H1 (cell line): ENCODE results near the gene UHRF2. TPM values are rescaled to one million over a fixed set of nuclear protein-coding genes. Genes with fewer than 3 reads are reported as not detected.

Experiments used
- CTCF ChIA-PET: fragments of 300-600 bp; sonication (Branson Sonifier 250); formaldehyde crosslinking; loops from one replicate; lab custom pipeline; 2021; ENCODE audit not compliant: partially characterized antibody; lab: Charles Lee
- POLR2A ChIA-PET: fragments of 300-600 bp; sonication (Branson Sonifier 250); formaldehyde crosslinking; loops from one replicate; lab custom pipeline; 2021; ENCODE audit warnings: inconsistent platforms; ENCODE audit not compliant: partially characterized antibody; lab: Charles Lee
- DNase-seq, 2 experiments: peaks; one replicate each; pipeline versions ENCODE4 v3.0.0 to v3.0.0-alpha.2; 2010 to 2022; ENCODE audit warnings: low spot score in 2 of 2, low read depth in 1 of 2, mixed read lengths in 1 of 2
- FAIRE-seq: peaks from 2 replicates; lab custom pipeline; 2011; peaks lifted over from hg19 to GRCh38; lab: Jason Lieb, UNC
- H2AFZ ChIP-seq: 2 replicates; pipeline ENCODE4 v1.8.1; 2012; ENCODE audit warnings: low read length, inconsistent platforms
- H2AK5ac ChIP-seq: 2 replicates; pipeline ENCODE4 v1.6.1; 2013; ENCODE audit warnings: low read depth, low read length
- H2BK120ac ChIP-seq: replicated peaks from 2 replicates; pipeline ENCODE3; 2013; ENCODE audit warnings: low read depth, low read length, inconsistent platforms
- H2BK12ac ChIP-seq: 2 replicates; pipeline ENCODE4 v1.6.1; 2013; ENCODE audit warnings: low read depth, low read length
- H2BK15ac ChIP-seq: 2 replicates; pipeline ENCODE4 v1.6.1; 2013; ENCODE audit warnings: low read length
- H2BK20ac ChIP-seq: 2 replicates; pipeline ENCODE4 v1.6.1; 2013; ENCODE audit warnings: low read length
- H2BK5ac ChIP-seq: 2 replicates; pipeline ENCODE4 v1.6.1; 2013; ENCODE audit warnings: low read depth, low read length
- H3K14ac ChIP-seq: 2 replicates; pipeline ENCODE4 v1.6.1; 2013; ENCODE audit warnings: inconsistent platforms; ENCODE audit not compliant: insufficient read length
- H3K18ac ChIP-seq: 2 replicates; pipeline ENCODE4 v1.6.1; 2013; ENCODE audit warnings: low read length; ENCODE audit errors: extremely low read depth
- H3K23ac ChIP-seq: 2 replicates; pipeline ENCODE4 v1.6.1; 2013; ENCODE audit warnings: inconsistent platforms; ENCODE audit not compliant: insufficient read length
- H3K23me2 ChIP-seq: 2 replicates; pipeline ENCODE4 v1.6.1; 2013; ENCODE audit warnings: low read depth, low read length
- H3K27ac ChIP-seq: 2 replicates; pipeline ENCODE4 v1.6.1; 2011; ENCODE audit warnings: low read depth, low read length, inconsistent platforms
- H3K27me3 ChIP-seq, 4 experiments: replicated peaks in 1 of 4; 1 replicate in 1 of 4; 2 replicates in 3 of 4; pipeline versions ENCODE4 v1.6.1 to v1.8.1; 2011 to 2013; ENCODE audit warnings: low read length in 3 of 4, mild to moderate bottlenecking in 3 of 4, inconsistent platforms in 2 of 4, mixed read lengths in 2 of 4, moderate library complexity in 1 of 4; ENCODE audit not compliant: control insufficient read depth in 3 of 4, insufficient read depth in 3 of 4; ENCODE audit errors: extremely low read depth in 1 of 4
- H3K36me3 ChIP-seq, 4 experiments: 2 replicates each; pipeline versions ENCODE4 v1.6.1 to v1.8.1; 2011 to 2013; ENCODE audit warnings: mild to moderate bottlenecking in 4 of 4, low read length in 3 of 4, moderate library complexity in 2 of 4, control low read depth in 1 of 4, inconsistent platforms in 1 of 4; ENCODE audit not compliant: insufficient read depth in 4 of 4, control insufficient read depth in 2 of 4
- H3K4ac ChIP-seq: replicated peaks from 2 replicates; pipeline ENCODE3; 2013; ENCODE audit warnings: low read length, low read depth, mixed read lengths, inconsistent platforms; ENCODE audit not compliant: insufficient read length
- H3K4me1 ChIP-seq, 4 experiments: replicated peaks in 1 of 4; 1 replicate in 1 of 4; 2 replicates in 3 of 4; pipeline versions ENCODE4 v1.6.1 to v1.8.1; 2011 to 2013; ENCODE audit warnings: low read length in 3 of 4, inconsistent platforms in 2 of 4, mixed read lengths in 1 of 4; ENCODE audit not compliant: insufficient read depth in 4 of 4, control insufficient read depth in 3 of 4
- H3K4me2 ChIP-seq, 2 experiments: 2 replicates each; pipeline versions ENCODE4 v1.6.1 to v1.8.1; 2011 to 2013; ENCODE audit warnings: low read depth in 2 of 2, low read length in 2 of 2, control low read depth in 1 of 2, inconsistent platforms in 1 of 2, mild to moderate bottlenecking in 1 of 2; ENCODE audit not compliant: insufficient read depth in 1 of 2
- H3K4me3 ChIP-seq, 4 experiments: fragments of 200-600, 300-600 bp in 1 of 4; sonication (generic), shearing (Covaris generic), sonication (Bioruptor Twin) in 1 of 4; 2 replicates each; pipeline versions ENCODE4 v1.5.1 to v1.8.1; 2011 to 2016; ENCODE audit warnings: low read length in 4 of 4, low read depth in 3 of 4, control low read depth in 2 of 4, inconsistent platforms in 2 of 4, mild to moderate bottlenecking in 2 of 4, mixed read lengths in 1 of 4, moderate library complexity in 1 of 4; ENCODE audit not compliant: insufficient read depth in 2 of 4; ENCODE audit errors: extremely low read depth in 1 of 4
- H3K56ac ChIP-seq: replicated peaks from 2 replicates; pipeline ENCODE3; 2013; ENCODE audit warnings: low read depth, mild to moderate bottlenecking, mixed read lengths, low read length, inconsistent platforms; ENCODE audit not compliant: insufficient read length
- H3K79me1 ChIP-seq: 2 replicates; pipeline ENCODE4 v1.6.1; 2013; ENCODE audit warnings: low read depth, low read length, control low read depth
- H3K79me2 ChIP-seq, 2 experiments: 2 replicates each; pipeline versions ENCODE4 v1.6.1 to v1.8.1; 2012 to 2013; ENCODE audit warnings: low read length in 2 of 2, mild to moderate bottlenecking in 2 of 2, inconsistent platforms in 1 of 2; ENCODE audit not compliant: insufficient read depth in 2 of 2, control insufficient read depth in 1 of 2
- H3K9ac ChIP-seq, 4 experiments: replicated peaks in 1 of 4; 1 replicate in 1 of 4; 2 replicates in 3 of 4; pipeline versions ENCODE4 v1.6.1 to v1.8.1; 2011 to 2013; ENCODE audit warnings: low read depth in 3 of 4, low read length in 3 of 4, control low read depth in 2 of 4, mild to moderate bottlenecking in 2 of 4, moderate library complexity in 2 of 4, inconsistent platforms in 1 of 4; ENCODE audit errors: extremely low read depth in 1 of 4
- H3K9me3 ChIP-seq, 2 experiments: 2 replicates each; pipeline versions ENCODE4 v1.6.1 to v1.8.1; 2012 to 2013; ENCODE audit warnings: mild to moderate bottlenecking in 2 of 2, moderate library complexity in 2 of 2, control low read depth in 1 of 2, inconsistent platforms in 1 of 2, low read depth in 1 of 2, low read length in 1 of 2, mixed read lengths in 1 of 2; ENCODE audit not compliant: insufficient read depth in 2 of 2
- H4K20me1 ChIP-seq, 2 experiments: replicated peaks in 1 of 2; 2 replicates each; pipeline versions ENCODE3 to v1.8.1; 2011 to 2013; ENCODE audit warnings: inconsistent platforms in 2 of 2, low read length in 2 of 2, mild to moderate bottlenecking in 1 of 2; ENCODE audit not compliant: insufficient read depth in 2 of 2, control insufficient read depth in 1 of 2
- H4K5ac ChIP-seq: 2 replicates; pipeline ENCODE4 v1.6.1; 2013; ENCODE audit warnings: low read length, low read depth, mixed read lengths, inconsistent platforms; ENCODE audit not compliant: insufficient read length
- H4K8ac ChIP-seq: 2 replicates; pipeline ENCODE4 v1.8.0; 2013; ENCODE audit warnings: mild to moderate bottlenecking, moderate library complexity, low read length, inconsistent platforms; ENCODE audit not compliant: insufficient read depth; ENCODE audit errors: extremely low read depth
- H4K91ac ChIP-seq: replicated peaks from 2 replicates; pipeline ENCODE3; 2013; ENCODE audit warnings: low read length, mixed read lengths, inconsistent platforms; ENCODE audit not compliant: insufficient read length
- BCL11A ChIP-seq, 2 experiments: IDR thresholded peaks; one replicate each; pipeline ENCODE4 v1.6.1; 2011; ENCODE audit warnings: low read depth in 2 of 2, low read length in 2 of 2, mild to moderate bottlenecking in 2 of 2
- E2F6 ChIP-seq: IDR thresholded peaks from 2 replicates; pipeline ENCODE4 v1.6.1; 2012; ENCODE audit warnings: inconsistent platforms
- EGR1 ChIP-seq: IDR thresholded peaks from 2 replicates; pipeline ENCODE4 v1.6.1; 2011; ENCODE audit warnings: low read depth, low read length, borderline replicate concordance
- EZH2 ChIP-seq: fragments of 200-600 bp; sonication (generic); IDR thresholded peaks from 2 replicates; pipeline ENCODE4 v1.7.1; 2012; ENCODE audit warnings: low read depth, mild to moderate bottlenecking, moderate library complexity, low read length, inconsistent platforms; ENCODE audit not compliant: severe bottlenecking
- FOSL1 ChIP-seq: IDR thresholded peaks from 2 replicates; pipeline ENCODE4 v1.6.1; 2011; ENCODE audit warnings: mild to moderate bottlenecking, low read depth, low read length, moderate library complexity; ENCODE audit not compliant: insufficient read depth
- HDAC2 ChIP-seq, 2 experiments: fragments of 300-600 bp in 1 of 2; sonication (generic) in 1 of 2; IDR thresholded peaks; 2 replicates each; pipeline ENCODE4 v1.6.1; 2011 to 2012; ENCODE audit warnings: low read depth in 2 of 2, low read length in 2 of 2, mild to moderate bottlenecking in 2 of 2, moderate library complexity in 2 of 2, borderline replicate concordance in 1 of 2, inconsistent platforms in 1 of 2
- POLR2A ChIP-seq, 2 experiments: IDR thresholded peaks; 1 replicate in 1 of 2; 2 replicates in 1 of 2; pipeline ENCODE4 v1.6.1; 2011; ENCODE audit warnings: low read depth in 2 of 2, low read length in 2 of 2, mild to moderate bottlenecking in 2 of 2; ENCODE audit errors: control extremely low read depth in 1 of 2
- SUZ12 ChIP-seq: fragments of 200-600 bp; sonication (generic); IDR thresholded peaks from 2 replicates; pipeline ENCODE4 v1.6.1; 2012; ENCODE audit warnings: mild to moderate bottlenecking, inconsistent platforms, low read length, moderate library complexity, mixed read lengths
- TAF1 ChIP-seq: IDR thresholded peaks from 2 replicates; pipeline ENCODE4 v1.6.1; 2011; ENCODE audit warnings: mild to moderate bottlenecking, low read depth, low read length
- TBP ChIP-seq: IDR thresholded peaks from 2 replicates; pipeline ENCODE4 v1.6.1; 2011; ENCODE audit warnings: low read depth, low read length, improper control_type of control experiment
- TCF12 ChIP-seq: IDR thresholded peaks from 2 replicates; pipeline ENCODE4 v1.6.1; 2011; ENCODE audit warnings: low read depth, mild to moderate bottlenecking, low read length
- USF2 ChIP-seq: IDR thresholded peaks from 2 replicates; pipeline ENCODE4 v1.6.1; 2011; ENCODE audit warnings: low read length, improper control_type of control experiment
- ZNF274 ChIP-seq: IDR thresholded peaks from 2 replicates; pipeline ENCODE4 v1.7.0; 2012; ENCODE audit warnings: low read length, borderline replicate concordance; ENCODE audit errors: extremely low read depth
- WGBS, 2 experiments: shearing (Covaris generic) in 1 of 2; methylation state at CpG; one replicate each; pipeline versions ENCODE4 v1.1.6 to v1.1.7; 2013 to 2015; ENCODE audit warnings: low lambda C conversion rate in 2 of 2, mixed read lengths in 2 of 2, inconsistent platforms in 1 of 2, low coverage in 1 of 2, missing lambda C conversion rate in 1 of 2; ENCODE audit not compliant: insufficient replicate concordance in 2 of 2, insufficient coverage in 1 of 2, insufficient read length in 1 of 2; ENCODE audit errors: extremely low coverage in 1 of 2, missing lambda C conversion rate in 1 of 2; 5-methylcytosine and 5-hydroxymethylcytosine counted together
- polyA plus RNA-seq, 7 experiments: library from polyadenylated mRNA; depleted of rRNA in 3 of 7; stranded (reverse) in 5 of 7; unstranded in 2 of 7; fragments of >200 nt in 5 of 7; fragments of 200-250 nt in 2 of 7; gene quantifications; 1 replicate in 5 of 7; 2 replicates in 1 of 7; 4 replicates in 1 of 7; pipeline versions ENCODE4 v1.2.1 to v1.2.3, GENCODE V29; 2011 to 2013; ENCODE audit warnings: missing spikeins in 2 of 7, mixed read lengths in 2 of 7
- total RNA-seq: library from RNA; stranded (reverse); fragmentation: NEBNext Ultra II Directional; extraction: Animal tissue kit (Norgen Biotek cat#: 25700); gene quantifications from 2 replicates; pipeline ENCODE4 v1.2.1, GENCODE V29; 2021

UHRF2 gene
- total and polyA plus RNA-seq, 2 of the 8 experiments (the other 6 are each of a cell fraction or from before 2014, with no cell fraction given) = 31.8 to 48.0 TPM

DNA sequence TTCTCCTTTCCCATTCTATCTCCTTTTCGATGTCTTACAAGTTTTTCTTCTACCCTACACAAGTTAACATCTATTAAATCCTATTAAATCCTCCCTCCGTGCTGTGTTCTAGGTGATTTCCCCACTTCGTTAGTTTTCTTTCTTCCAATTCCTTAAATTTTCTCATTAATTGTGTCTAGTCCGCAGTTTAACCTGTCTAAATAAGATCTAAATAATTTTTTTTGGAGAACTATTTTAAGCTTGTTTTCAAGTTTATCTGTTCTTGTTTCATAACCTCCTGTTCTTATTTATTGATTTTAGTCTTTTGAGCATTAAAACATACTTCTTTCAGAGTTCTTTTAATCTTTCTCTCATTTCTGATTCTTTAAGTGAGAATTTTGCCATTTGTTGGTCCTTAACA, 109.3 kb downstream of the UHRF2 start:
- no peak overlapping the region for H3K14ac ChIP-seq
- H2AK5ac ChIP-seq = no peak overlapping the region
- H3K56ac ChIP-seq = no peak overlapping the region
- H2BK120ac ChIP-seq = no peak overlapping the region
- no peak overlapping the region for H2AFZ ChIP-seq
- H4K5ac ChIP-seq = no peak overlapping the region
- no peak overlapping the region for H3K4me3 ChIP-seq
- no peak overlapping the region for H3K9ac ChIP-seq
- H3K79me1 ChIP-seq = no peaks in the 10 kb centered on the region
- CTCF ChIA-PET = no interaction called here
- H3K18ac ChIP-seq = no peak overlapping the region
- no peaks in the 10 kb centered on the region for H3K79me2 ChIP-seq
- H2BK5ac ChIP-seq = no peak overlapping the region
- FAIRE-seq (no peak), DNase-seq (no peak)
- peaks cover 2% of the 10 kb centered on the region; the same call in 1 of the 2 replicates for H3K23me2 ChIP-seq
- H3K27ac ChIP-seq = no peak overlapping the region
- no peaks in the 10 kb centered on the region for H4K20me1 ChIP-seq
- no peak overlapping the region for H2BK20ac ChIP-seq
- no peak overlapping the region for H2BK15ac ChIP-seq
- H4K8ac ChIP-seq = no peak overlapping the region
- no peaks in the 10 kb centered on the region; a peak in 1 of 7 replicates for H3K27me3 ChIP-seq
- POLR2A ChIA-PET = no interaction called here
- H3K4ac ChIP-seq = no peak overlapping the region
- no peak overlapping the region for H3K4me2 ChIP-seq
- H3K9me3 ChIP-seq = no peaks in the 10 kb centered on the region; a peak in 1 of 4 replicates
- no peak overlapping the region for H4K91ac ChIP-seq
- WGBS, 2 experiments = 96 to 100% methylated on average over 1 to 4 of the region's 4 CpGs
- no peaks in the 10 kb centered on the region for H3K4me1 ChIP-seq
- H3K36me3 ChIP-seq = no peaks in the 10 kb centered on the region
- H2BK12ac ChIP-seq = no peak overlapping the region
- H3K23ac ChIP-seq = no peak overlapping the region
- TF ChIP-seq ZNF274 (no peak), EZH2 (no peak), FOSL1 (no peak), BCL11A (IDR thresholded peaks at IDR 0.05; ENCODE audit: low read depth in 2 of 2, low read length in 2 of 2) (no peak), SUZ12 (no peak), TCF12 (no peak), HDAC2 (IDR thresholded peaks at IDR 0.05; ENCODE audit: borderline replicate concordance in 1 of 2, low read depth in 2 of 2, low read length in 2 of 2) (no peak), TAF1 (no peak), EGR1 (no peak), POLR2A (IDR thresholded peaks at IDR 0.05; ENCODE audit: control extremely low read depth in 1 of 2, low read depth in 2 of 2, low read length in 2 of 2) (no peak), TBP (no peak), USF2 (no peak), E2F6 (no peak)
